IPS-18a (cell line): ENCODE results near the gene LILRB5.
"Not testable (repeated sequence)": the region's sequence is repeated elsewhere in the genome, so short reads cannot be mapped to it uniquely, and the experiment has no call there.

Source experiments
- H3K27ac ChIP-seq: one replicate; pipeline ENCODE4 v1.5.1; 2013; ENCODE audit warnings: low read length
- H3K27me3 ChIP-seq: one replicate; pipeline ENCODE4 v1.6.1; 2013; ENCODE audit warnings: mild to moderate bottlenecking, low read length; ENCODE audit not compliant: control insufficient read depth, insufficient read depth
- H3K36me3 ChIP-seq: one replicate; pipeline ENCODE4 v1.6.1; 2013; ENCODE audit warnings: low read depth, low read length; ENCODE audit not compliant: control insufficient read depth
- H3K4me1 ChIP-seq: one replicate; pipeline ENCODE4 v1.6.1; 2013; ENCODE audit warnings: low read depth, low read length; ENCODE audit not compliant: control insufficient read depth
- H3K4me3 ChIP-seq: one replicate; pipeline ENCODE4 v1.5.1; 2013; ENCODE audit warnings: low read length
- H3K9ac ChIP-seq: one replicate; pipeline ENCODE4 v1.6.1; 2013; ENCODE audit warnings: mild to moderate bottlenecking, low read length, moderate library complexity
- H3K9me3 ChIP-seq: one replicate; pipeline ENCODE4 v1.6.1; 2013; ENCODE audit warnings: low read depth, low read length; ENCODE audit not compliant: control insufficient read depth

The LILRB5 gene

DNA sequence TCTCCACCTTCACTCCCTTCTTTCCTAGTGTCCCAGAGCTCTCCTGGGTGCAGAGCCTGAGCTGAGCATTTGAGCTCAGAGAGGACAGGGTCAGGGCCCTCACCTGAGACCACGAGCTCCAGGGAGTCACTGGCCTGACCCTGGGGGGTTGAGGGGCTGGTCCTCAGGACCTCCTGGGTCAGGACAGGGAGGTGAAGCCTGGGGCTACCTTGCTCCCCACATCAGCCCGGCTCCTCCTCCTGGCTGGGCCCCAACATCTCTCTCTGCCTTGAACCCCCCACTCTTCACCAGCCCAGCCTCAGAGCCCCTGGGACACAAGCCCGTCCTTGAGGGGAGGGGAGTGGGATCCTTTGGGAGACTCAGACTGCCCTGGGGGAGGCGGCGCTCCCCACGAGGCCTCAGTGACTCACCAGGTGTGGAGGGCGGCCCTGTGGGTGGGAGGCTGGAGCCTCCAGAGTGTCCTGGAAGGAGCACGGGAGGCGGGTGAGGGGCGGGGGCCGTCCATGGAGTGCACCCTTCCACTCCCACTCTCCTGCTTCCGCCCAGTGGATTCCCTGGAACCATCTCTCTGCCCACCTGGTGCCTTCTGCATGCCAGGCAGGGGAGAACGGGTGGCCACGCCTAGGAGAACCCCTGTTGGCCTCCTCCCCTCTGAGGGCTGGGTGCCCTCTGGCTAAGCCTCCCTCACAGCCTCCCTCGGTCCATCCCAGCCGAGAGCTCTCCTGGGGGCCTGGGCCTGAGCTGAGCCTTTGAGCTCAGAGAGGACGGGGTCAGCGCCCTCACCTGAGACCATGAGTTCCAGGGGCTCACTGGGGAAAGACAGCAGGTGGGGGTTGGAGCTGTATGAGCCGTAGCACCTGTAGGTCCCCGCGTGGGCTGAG, 17.3 kb downstream of the LILRB5 start:
- not testable (repeated sequence) for H3K9ac ChIP-seq, H3K27me3 ChIP-seq, H3K27ac ChIP-seq, H3K9me3 ChIP-seq, H3K4me3 ChIP-seq, H3K4me1 ChIP-seq, H3K36me3 ChIP-seq

DNA sequence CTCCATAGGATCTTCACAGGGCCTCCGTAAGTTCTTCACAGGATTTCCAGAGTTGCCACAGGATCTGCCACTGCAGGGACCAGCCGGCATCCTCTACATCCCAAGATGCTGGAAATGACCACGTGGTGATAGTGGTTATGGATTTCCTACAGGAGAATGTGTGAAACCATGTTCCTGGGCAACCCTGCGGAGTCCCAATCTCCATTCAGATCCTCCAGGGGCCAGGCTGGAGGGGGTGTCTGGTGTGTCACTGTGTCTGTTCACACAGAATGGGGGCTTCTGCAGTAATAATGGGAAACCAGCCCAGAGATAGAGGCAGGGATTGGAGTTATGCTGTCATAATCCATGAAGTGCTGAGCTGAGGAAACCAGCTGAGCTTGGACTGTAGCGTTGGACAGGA, 23.1 kb downstream of the LILRB5 start:
- H3K4me3 ChIP-seq = no peak overlapping the region
- no peaks in the 10 kb centered on the region for H3K4me1 ChIP-seq
- no peak overlapping the region for H3K9ac ChIP-seq
- no peaks in the 10 kb centered on the region for H3K9me3 ChIP-seq
- no peaks in the 10 kb centered on the region for H3K36me3 ChIP-seq
- H3K27ac ChIP-seq = no peak overlapping the region
- H3K27me3 ChIP-seq = peaks cover 25% of the 10 kb centered on the region

DNA sequence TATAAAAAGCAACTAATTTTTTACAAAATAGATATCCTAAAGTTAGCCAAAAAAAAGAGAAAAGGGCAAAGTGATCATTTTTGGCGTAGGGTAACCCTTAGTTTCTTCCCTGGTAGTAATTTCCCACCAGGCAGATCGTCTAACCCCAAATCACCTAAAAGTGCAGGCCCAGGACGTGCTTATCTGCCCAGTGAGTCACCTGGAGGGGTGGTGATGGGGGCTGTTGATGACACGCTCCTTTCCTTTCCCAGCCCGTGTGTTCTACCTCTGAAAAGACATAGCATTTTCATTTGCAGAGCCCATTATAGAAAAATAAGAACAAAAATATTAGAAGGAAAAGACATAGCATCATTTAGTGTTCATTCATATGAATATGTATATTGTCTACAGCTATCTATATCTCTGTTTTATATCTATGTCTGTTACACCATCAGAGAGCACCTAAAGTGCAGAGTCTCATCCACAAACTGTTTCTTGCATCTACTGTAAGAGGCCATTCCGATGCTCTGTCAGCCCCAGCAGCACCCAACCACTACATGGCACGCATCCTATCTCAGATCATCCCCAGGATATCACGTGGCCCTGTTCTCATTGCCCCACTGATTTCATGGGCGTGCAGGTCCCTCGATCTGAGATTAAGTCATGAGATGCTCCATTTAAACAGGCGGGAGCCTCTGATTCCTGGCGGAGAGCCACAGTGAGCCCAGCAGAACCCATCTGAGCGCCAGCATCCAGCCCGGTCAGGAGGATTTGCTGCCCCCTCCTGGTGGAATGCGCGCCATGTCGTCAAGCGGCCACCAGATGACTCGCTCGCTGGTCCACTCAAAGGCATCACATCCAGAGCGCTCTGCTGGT, 25.8 kb downstream of the LILRB5 start:
- Histone ChIP-seq H3K4me3 (no peak overlapping the region), H3K27me3 (peaks cover 25% of the 10 kb centered on the region), H3K27ac (no peak overlapping the region), H3K36me3 (no peaks in the 10 kb centered on the region), H3K9ac (no peak overlapping the region), H3K9me3 (no peaks in the 10 kb centered on the region), H3K4me1 (no peaks in the 10 kb centered on the region)

DNA sequence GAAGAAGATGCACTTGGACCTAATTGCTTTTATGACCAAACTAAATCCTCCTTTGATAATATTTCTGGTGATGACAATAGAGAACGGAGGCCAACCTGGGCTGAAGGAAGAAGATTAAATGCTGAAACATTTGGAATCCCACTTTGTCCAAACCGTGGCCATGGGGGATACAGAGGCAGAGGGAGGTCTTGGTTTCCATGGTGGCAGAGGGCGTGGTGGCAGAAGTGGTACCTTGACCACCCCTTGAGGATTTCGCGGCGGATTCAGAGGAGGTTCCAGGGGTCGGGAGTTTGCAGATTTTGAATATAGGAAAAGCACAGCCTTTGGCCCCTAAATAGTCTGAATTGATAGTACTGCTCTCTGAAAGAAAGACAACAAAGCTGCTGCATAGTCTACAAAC, 27.0 kb downstream of the LILRB5 start:
- Histone ChIP-seq H3K9me3 (no peaks in the 10 kb centered on the region), H3K27me3 (peaks cover 25% of the 10 kb centered on the region), H3K36me3 (no peaks in the 10 kb centered on the region), H3K27ac (no peak overlapping the region), H3K4me1 (no peaks in the 10 kb centered on the region), H3K4me3 (no peak overlapping the region), H3K9ac (no peak overlapping the region)

DNA sequence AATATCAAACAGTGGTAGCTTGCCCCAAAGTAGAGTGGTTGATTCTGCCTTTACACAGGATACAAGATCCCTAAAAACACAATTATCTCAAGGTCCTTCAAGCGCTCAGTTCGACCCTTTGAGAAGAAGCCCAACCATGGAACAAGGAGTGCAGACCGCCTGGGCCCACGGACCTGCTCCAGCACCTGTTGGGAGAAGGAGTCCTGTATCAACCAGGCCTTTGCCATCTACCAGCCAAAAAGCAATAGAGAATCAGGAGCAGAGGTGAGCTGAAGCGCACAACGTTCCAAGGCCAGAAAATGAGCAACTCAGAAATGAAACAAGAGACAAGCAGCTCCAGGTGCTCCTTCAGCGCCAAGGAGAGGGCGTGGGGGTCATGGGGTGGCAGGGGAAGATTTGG, 27.9 kb downstream of the LILRB5 start:
- H3K4me1 ChIP-seq = no peaks in the 10 kb centered on the region
- no peak overlapping the region for H3K9ac ChIP-seq
- H3K4me3 ChIP-seq = no peak overlapping the region
- peaks cover 25% of the 10 kb centered on the region for H3K27me3 ChIP-seq
- no peak overlapping the region for H3K27ac ChIP-seq
- no peaks in the 10 kb centered on the region for H3K36me3 ChIP-seq
- H3K9me3 ChIP-seq = no peaks in the 10 kb centered on the region

DNA sequence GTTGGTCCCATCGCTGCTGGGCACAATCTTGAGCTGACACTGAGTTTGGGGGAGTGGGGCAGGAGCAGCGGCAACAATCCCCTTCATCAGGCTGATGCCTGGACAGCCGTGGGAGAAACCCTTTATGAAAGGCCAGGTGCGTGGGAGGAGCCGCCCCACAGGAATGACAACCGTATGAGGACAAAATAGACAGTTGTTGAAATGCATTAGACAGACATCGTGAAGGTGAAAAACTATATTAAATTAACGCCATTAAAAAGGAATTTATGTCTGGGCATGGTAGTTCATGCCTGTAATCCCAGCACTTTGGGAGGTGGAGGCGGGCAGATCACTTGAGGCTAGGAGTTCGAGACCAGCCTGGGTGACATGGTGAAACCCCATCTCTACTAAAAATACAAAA, 32.5 kb downstream of the LILRB5 start:
- not testable (repeated sequence) for H3K9ac ChIP-seq, H3K36me3 ChIP-seq, H3K9me3 ChIP-seq, H3K27ac ChIP-seq, H3K4me1 ChIP-seq, H3K27me3 ChIP-seq, H3K4me3 ChIP-seq

DNA sequence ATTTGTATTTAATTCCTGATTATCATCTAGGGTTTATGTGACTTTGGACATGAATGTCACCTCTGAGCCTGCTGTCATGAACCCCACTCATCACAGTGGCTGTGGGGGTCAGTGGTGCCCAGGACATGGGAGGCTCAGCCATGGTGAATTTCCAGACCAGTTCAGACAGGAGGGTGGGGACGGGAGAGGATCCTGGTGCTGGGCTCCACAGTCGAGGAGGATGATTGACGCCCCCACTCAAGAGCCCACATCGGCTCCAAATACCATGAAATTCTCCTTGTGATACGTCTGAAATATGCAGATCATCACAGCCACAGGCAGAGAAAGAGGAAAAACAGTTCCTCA, 33.2 kb downstream of the LILRB5 start:
- H3K4me3 ChIP-seq, H3K27me3 ChIP-seq, H3K27ac ChIP-seq, H3K9ac ChIP-seq, H3K4me1 ChIP-seq, H3K9me3 ChIP-seq, H3K36me3 ChIP-seq: not testable (repeated sequence)

DNA sequence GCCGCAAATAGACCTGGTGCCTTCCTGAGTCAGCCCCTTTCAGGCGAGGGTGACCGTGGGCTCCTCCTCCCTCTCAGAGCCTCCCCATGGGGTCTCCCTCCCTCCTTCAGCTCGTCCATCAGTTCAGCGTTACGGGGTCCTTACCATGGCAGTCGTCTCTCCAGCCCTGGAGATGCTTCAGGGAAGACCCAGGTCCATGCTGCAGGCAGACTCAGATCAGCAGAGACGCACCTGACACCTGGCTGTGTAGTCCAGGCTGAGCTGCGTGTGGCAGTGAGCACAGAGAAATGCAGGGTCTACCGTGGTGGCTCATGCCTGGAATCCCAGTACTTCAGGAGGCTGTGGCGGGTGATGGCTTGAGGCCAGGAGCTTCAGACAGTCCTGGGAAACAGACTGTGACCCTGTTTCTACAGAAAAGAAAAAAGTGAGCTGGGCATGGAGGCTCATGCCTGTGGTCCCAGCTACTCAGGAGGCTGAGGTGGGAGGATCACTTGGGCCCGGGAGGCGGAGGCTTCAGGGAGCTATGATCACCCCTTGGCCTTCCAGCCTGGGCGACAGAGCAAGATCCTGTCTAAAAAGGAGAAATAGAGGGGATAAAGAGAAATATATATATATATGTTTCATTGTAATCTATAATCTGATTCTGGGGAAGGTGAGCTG, 33.7 kb downstream of the LILRB5 start:
- not testable (repeated sequence) for H3K9me3 ChIP-seq, H3K36me3 ChIP-seq, H3K27ac ChIP-seq, H3K27me3 ChIP-seq, H3K4me3 ChIP-seq, H3K4me1 ChIP-seq, H3K9ac ChIP-seq

DNA sequence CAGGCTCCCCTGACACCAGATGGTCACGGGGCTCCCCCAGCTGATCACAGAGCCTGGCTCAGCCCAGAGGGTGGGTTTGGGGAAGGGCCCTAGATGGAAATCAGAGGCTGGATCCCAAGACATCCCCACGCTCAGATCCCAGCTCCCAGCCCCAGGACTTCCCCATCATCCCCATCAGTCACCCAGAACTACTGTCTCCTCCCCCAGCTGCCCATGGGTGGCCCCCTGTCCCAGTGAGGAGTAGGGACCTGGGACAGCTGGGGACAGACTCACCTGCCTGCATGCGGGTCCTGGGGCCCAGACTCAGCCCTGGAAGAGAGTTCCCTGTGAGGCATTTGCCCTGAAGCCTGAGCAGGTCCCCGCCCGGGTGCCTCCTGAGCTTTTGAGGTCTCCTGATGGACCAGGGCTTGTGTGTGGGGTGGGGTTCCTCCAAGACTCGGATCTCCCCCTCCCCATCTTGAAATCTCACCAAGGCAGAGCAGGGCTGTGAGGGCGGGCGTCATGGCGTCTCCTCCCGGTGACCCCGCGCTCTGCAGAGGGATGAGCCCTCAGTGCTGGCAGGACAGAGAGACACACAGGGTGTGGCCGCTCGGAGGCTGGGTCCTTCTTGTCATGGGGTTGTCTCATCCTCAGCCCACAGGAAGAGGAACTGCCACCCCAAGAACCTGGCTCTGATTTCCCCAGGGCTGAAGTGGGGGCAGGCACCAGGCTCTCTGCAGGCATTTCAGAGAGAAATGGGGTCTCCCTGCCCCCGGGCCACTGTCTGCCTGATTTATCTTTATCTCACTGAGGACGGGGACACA, 34.4 kb downstream of the LILRB5 start, which contains the start of gene LILRB3:
Gene LILRB3 (minus strand): TSS at position 534 of the 803 bp plus-strand sequence. CDS start 31 bp downstream, at position 503.
- H3K4me1 ChIP-seq, H3K36me3 ChIP-seq, H3K27ac ChIP-seq, H3K9ac ChIP-seq, H3K27me3 ChIP-seq, H3K9me3 ChIP-seq, H3K4me3 ChIP-seq: not testable (repeated sequence)

DNA sequence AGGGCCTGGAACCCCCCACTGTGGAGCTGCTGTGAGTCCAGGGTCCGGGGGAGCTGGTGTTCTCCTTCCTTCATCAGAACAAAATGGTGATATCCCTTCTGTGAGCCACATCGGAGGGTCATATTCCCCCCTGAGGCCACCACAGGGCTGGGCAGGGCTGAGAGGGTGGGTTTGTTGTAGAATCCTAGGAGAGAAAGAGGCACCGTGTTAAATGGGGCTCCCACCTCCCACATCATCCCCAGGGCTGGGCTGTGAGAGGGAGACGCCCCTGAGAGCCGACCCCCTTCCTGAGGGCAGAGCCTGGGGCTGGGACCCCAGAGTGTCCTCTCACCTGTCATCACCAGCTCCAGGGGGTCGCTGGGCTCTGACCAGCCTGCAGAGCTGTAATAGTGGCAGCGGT, 35.1 kb downstream of the LILRB5 start:
- not testable (repeated sequence) for H3K27ac ChIP-seq, H3K9me3 ChIP-seq, H3K36me3 ChIP-seq, H3K4me1 ChIP-seq, H3K4me3 ChIP-seq, H3K9ac ChIP-seq, H3K27me3 ChIP-seq

DNA sequence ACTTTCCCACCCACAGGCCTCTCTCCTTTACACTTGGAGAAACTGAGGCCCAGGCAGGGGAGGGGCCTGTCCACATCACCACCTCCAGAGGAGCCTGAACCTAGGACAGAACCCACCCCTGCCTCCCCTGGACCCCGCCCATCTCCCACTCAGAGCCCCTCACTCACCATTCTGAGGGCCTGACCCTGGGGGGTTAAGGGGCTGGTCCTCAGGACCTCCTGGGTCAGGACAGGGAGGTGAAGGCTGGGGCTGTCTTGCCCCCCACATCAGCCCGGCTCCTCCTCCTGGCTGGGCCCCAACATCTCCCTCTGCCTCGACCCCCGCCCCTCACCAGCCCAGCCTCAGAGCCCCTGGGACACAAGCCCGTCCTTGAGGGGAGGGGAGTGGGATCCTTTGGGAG, 37.4 kb downstream of the LILRB5 start:
- not testable (repeated sequence) for H3K4me3 ChIP-seq, H3K36me3 ChIP-seq, H3K4me1 ChIP-seq, H3K27me3 ChIP-seq, H3K27ac ChIP-seq, H3K9ac ChIP-seq, H3K9me3 ChIP-seq
